GM12801 (cell line): ENCODE data around the gene USP6.

Experiments used
- CTCF ChIP-seq: IDR thresholded peaks from one replicate; pipeline ENCODE4 v1.5.1; 2011; ENCODE audit warnings: control low read depth; ENCODE audit not compliant: insufficient read length; ENCODE audit errors: extremely low read depth

Gene USP6

GRCh38 chr17:5179003-5179402 is 63.2 kb downstream of the USP6 start:
- TF ChIP-seq CTCF = no peak

- TF ChIP-seq CTCF = no peak
Measured at GRCh38 chr17:5181509-5182305, 65.9 kb downstream of the USP6 start.

GRCh38 chr17:5182597-5183409 is 67.0 kb downstream of the USP6 start:
- no peak for TF ChIP-seq CTCF

- no peak for TF ChIP-seq CTCF
Measured at GRCh38 chr17:5183410-5183793, 67.6 kb downstream of the USP6 start.

GRCh38 chr17:5184288-5184687 is 68.5 kb downstream of the USP6 start:
- TF ChIP-seq CTCF = no peak

- no peak for TF ChIP-seq CTCF
Measured at GRCh38 chr17:5191541-5192417, 75.9 kb downstream of the USP6 start, which contains the start of gene ZNF594. ZNF594 (minus strand) TSS chr17:5191868; CDS start chr17:5184256, 7,612 bp downstream.

GRCh38 chr17:5194346-5194745 is 78.5 kb downstream of the USP6 start:
- no peak for TF ChIP-seq CTCF
